Liver (tissue), 9 donors: Measurements from ENCODE around the gene HNRNPR. TPM values are rescaled to one million over a fixed set of nuclear protein-coding genes. Genes with fewer than 3 reads are reported as not detected.
"Not testable (repeated sequence)": the region's sequence is repeated elsewhere in the genome, so short reads cannot be mapped to it uniquely, and the experiment has no call there.

Source experiments
- DNase-seq: peaks from one replicate; pipeline ENCODE4 v3.0.0-alpha.2; 2017; ENCODE audit warnings: low spot score
- H3K27ac ChIP-seq, 2 donors: one replicate each; pipeline ENCODE4 v1.7.0; 2013; ENCODE audit warnings: inconsistent platforms in 2 of 2, low read length in 2 of 2, control low read depth in 1 of 2, low read depth in 1 of 2, mild to moderate bottlenecking in 1 of 2
- H3K27me3 ChIP-seq, 4 donors: one replicate each; pipeline versions ENCODE4 v1.6.1 to v1.7.0; 2013; ENCODE audit warnings: low read length in 3 of 4, inconsistent platforms in 1 of 4, mild to moderate bottlenecking in 1 of 4, moderate library complexity in 1 of 4; ENCODE audit not compliant: control insufficient read depth in 4 of 4, insufficient read depth in 4 of 4
- H3K36me3 ChIP-seq, 4 donors: one replicate each; pipeline versions ENCODE4 v1.6.1 to v1.7.0; 2013; ENCODE audit warnings: low read length in 3 of 4, mild to moderate bottlenecking in 3 of 4, low read depth in 1 of 4, moderate library complexity in 1 of 4; ENCODE audit not compliant: control insufficient read depth in 4 of 4, insufficient read depth in 3 of 4
- H3K4me1 ChIP-seq, 4 donors: one replicate each; pipeline versions ENCODE4 v1.6.1 to v1.7.0; 2013; ENCODE audit warnings: low read length in 3 of 4, mild to moderate bottlenecking in 3 of 4, moderate library complexity in 1 of 4; ENCODE audit not compliant: control insufficient read depth in 4 of 4, insufficient read depth in 4 of 4
- H3K4me3 ChIP-seq, 3 donors: one replicate each; pipeline versions ENCODE4 v1.6.1 to v1.7.0; 2013; ENCODE audit warnings: low read length in 3 of 3, control low read depth in 1 of 3, low read depth in 1 of 3, mild to moderate bottlenecking in 1 of 3
- H3K9ac ChIP-seq, 2 donors: one replicate each; pipeline ENCODE4 v1.7.0; 2013; ENCODE audit warnings: low read length in 2 of 2, mild to moderate bottlenecking in 2 of 2, moderate library complexity in 2 of 2, control low read depth in 1 of 2, low read depth in 1 of 2
- H3K9me3 ChIP-seq, 4 donors: one replicate each; pipeline versions ENCODE4 v1.6.1 to v1.7.0; 2013; ENCODE audit warnings: low read length in 3 of 4; ENCODE audit not compliant: control insufficient read depth in 4 of 4
- EGR1 ChIP-seq, 2 donors: IDR thresholded peaks; 2 replicates each; pipeline ENCODE4 v1.6.1; 2016 to 2018; ENCODE audit warnings: antibody characterized with exemption in 2 of 2, low read depth in 2 of 2
- FOXA1 ChIP-seq: IDR thresholded peaks from 2 replicates; pipeline ENCODE4 v1.6.1; 2016; ENCODE audit warnings: antibody characterized with exemption
- FOXA2 ChIP-seq: IDR thresholded peaks from 2 replicates; pipeline ENCODE4 v1.6.1; 2016; ENCODE audit warnings: antibody characterized with exemption
- GABPA ChIP-seq, 2 donors: IDR thresholded peaks in 1 of 2; conservative IDR thresholded peaks in 1 of 2; 2 replicates each; pipeline ENCODE4 v1.6.1; 2016; ENCODE audit warnings: antibody characterized with exemption in 2 of 2, mild to moderate bottlenecking in 1 of 2, moderate library complexity in 1 of 2
- HNF4A ChIP-seq, 2 donors: conservative IDR thresholded peaks; 2 replicates each; pipeline ENCODE4 v1.6.1; 2016; ENCODE audit warnings: antibody characterized with exemption in 2 of 2, mild to moderate bottlenecking in 2 of 2
- HNF4G ChIP-seq: IDR thresholded peaks from 2 replicates; pipeline ENCODE4 v1.6.1; 2016; ENCODE audit warnings: antibody characterized with exemption
- JUND ChIP-seq, 2 donors: IDR thresholded peaks; 2 replicates each; pipeline ENCODE4 v1.6.1; 2016; ENCODE audit warnings: antibody characterized with exemption in 2 of 2
- NR2F2 ChIP-seq: IDR thresholded peaks from 2 replicates; pipeline ENCODE4 v1.6.1; 2016; ENCODE audit warnings: antibody characterized with exemption
- RAD21 ChIP-seq, 2 donors: IDR thresholded peaks; 2 replicates each; pipeline ENCODE4 v1.6.1; 2016; ENCODE audit warnings: antibody characterized with exemption in 2 of 2, mild to moderate bottlenecking in 2 of 2
- RXRA ChIP-seq, 2 donors: IDR thresholded peaks; 2 replicates each; pipeline ENCODE4 v1.6.1; 2017 to 2018; ENCODE audit warnings: antibody characterized with exemption in 2 of 2, mild to moderate bottlenecking in 1 of 2
- SP1 ChIP-seq: IDR thresholded peaks from 2 replicates; pipeline ENCODE4 v1.6.1; 2018; ENCODE audit warnings: antibody characterized with exemption, mild to moderate bottlenecking
- TAF1 ChIP-seq: conservative IDR thresholded peaks from 2 replicates; pipeline ENCODE4 v1.6.1; 2016; ENCODE audit warnings: antibody characterized with exemption, mild to moderate bottlenecking
- YY1 ChIP-seq: IDR thresholded peaks from 2 replicates; pipeline ENCODE4 v1.6.1; 2016; ENCODE audit warnings: antibody characterized with exemption, mild to moderate bottlenecking
- WGBS: extraction: QIAGEN DNeasy Blood & Tissue Kit; methylation state at CpG from one replicate; pipeline ENCODE4 v1.1.7; 2013; 5-methylcytosine and 5-hydroxymethylcytosine counted together
- polyA plus RNA-seq, 2 donors: library from polyadenylated mRNA; stranded (reverse) in 1 of 2; unstranded in 1 of 2; fragments of 200-250 nt in 1 of 2; fragments of >200 nt in 1 of 2; fragmentation: Nextera tagmentation in 1 of 2; extraction: Ambion mirVana in 1 of 2; gene quantifications; one replicate each; pipeline versions ENCODE4 v1.2.1 to v1.2.3, GENCODE V29; 2013 to 2015
- total RNA-seq, 2 donors: library from RNA; depleted of rRNA; stranded (reverse); fragments of >200 nt; gene quantifications; one replicate each; pipeline ENCODE4 v1.2.3, GENCODE V29; 2014
- TF ChIP-seq, protein P1 (sequence below): IDR thresholded peaks from 2 replicates; pipeline ENCODE4 v1.6.1; 2016; ENCODE audit warnings: antibody characterized with exemption
- TF ChIP-seq, protein P2 (sequence below): IDR thresholded peaks from 2 replicates; pipeline ENCODE4 v1.6.1; 2016; ENCODE audit warnings: antibody characterized with exemption
- TF ChIP-seq, protein P3 (sequence below): IDR thresholded peaks from 2 replicates; pipeline ENCODE4 v1.6.1; 2016; ENCODE audit warnings: antibody characterized with exemption, mild to moderate bottlenecking
- TF ChIP-seq, protein P4 (sequence below): IDR thresholded peaks from 2 replicates; pipeline ENCODE4 v1.6.1; 2016; ENCODE audit warnings: antibody characterized with exemption
- TF ChIP-seq, protein P5 (sequence below): fragments of 150-350 bp; IDR thresholded peaks from 2 replicates; pipeline ENCODE4 v1.5.1; 2017; ENCODE audit warnings: improper control_type of control experiment, low read depth, low read length; ENCODE audit not compliant: missing input control
- donor health status: healthy.
- donor health status: healthy.
- donor health status: healthy.
- donor health status: healthy.
- donor health status: healthy.

Gene HNRNPR
- total and polyA plus RNA-seq, 4 donors = 31.2 to 57.0 (median 38.4) TPM

DNA sequence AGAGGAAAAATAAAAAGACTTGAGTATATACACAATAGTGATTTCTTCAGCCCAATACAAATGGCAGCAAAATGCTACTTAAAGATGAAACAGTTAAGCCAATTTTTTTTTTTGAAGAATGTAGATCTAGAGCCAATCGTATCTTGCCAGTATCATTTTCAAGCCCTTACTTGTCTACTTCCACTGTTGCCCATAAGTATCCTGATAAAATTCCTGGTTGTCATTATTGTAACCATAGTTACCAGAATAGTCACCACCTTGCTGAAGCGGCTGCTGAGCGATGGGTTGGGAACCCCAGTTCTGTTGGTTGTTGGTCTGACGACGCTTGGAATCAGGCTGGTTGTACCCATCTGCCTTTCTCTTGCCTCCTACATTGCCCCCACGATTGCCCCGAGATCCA, 33.8 kb downstream of the HNRNPR start:
- 98% methylated on average over 7 of the region's 7 CpGs for WGBS
- not testable (repeated sequence) for H3K9ac ChIP-seq, H3K9me3 ChIP-seq, H3K4me3 ChIP-seq, DNase-seq, H3K4me1 ChIP-seq, H3K27ac ChIP-seq, H3K27me3 ChIP-seq
- peaks cover 7 to 36% (median 21%) of the 10 kb centered on the region in 4 donors for H3K36me3 ChIP-seq

DNA sequence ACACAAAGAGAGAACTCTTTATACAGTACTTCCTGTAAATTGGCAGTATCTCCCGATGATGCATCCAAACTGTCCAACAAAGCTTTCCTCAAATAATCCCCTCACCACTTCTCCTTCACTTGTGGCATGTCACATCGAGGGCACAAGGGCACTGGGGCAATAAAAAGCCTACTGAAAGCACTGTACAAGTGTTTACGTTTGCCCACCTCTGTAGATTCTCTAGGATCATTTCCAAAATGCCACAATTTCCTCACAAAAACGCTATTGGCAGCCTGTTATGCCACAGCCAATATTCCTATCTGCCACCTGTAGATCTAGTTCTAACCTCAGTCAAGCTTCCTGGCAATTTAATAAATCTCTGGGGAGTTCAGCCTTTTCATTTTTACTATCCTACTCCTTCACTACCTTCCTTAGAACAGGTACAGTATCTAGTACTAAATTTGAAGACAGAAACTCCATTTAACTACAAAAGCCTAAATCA, 39.9 kb downstream of the HNRNPR start:
- 85% methylated on average over 4 of the region's 4 CpGs for WGBS
- Histone ChIP-seq H3K36me3 (peaks cover 1 to 27% (median 17%) of the 10 kb centered on the region in 4 donors), H3K4me3 (no peak overlapping the region), H3K27me3 (no peaks in the 10 kb centered on the region), H3K4me1 (no peaks in the 10 kb centered on the region), H3K27ac (no peak overlapping the region), H3K9me3 (no peaks in the 10 kb centered on the region), H3K9ac (no peak overlapping the region)
- TF ChIP-seq JUND (IDR thresholded peaks at IDR 0.05) (no peak), HNF4G (no peak), HNF4A (conservative IDR thresholded peaks at IDR 0.05) (no peak), FOXA1 (no peak), RXRA (IDR thresholded peaks at IDR 0.05) (no peak), NR2F2 (no peak), RAD21 (IDR thresholded peaks at IDR 0.05) (no peak), YY1 (no peak), FOXA2 (no peak), TAF1 (no peak), GABPA (IDR thresholded peaks at IDR 0.05 in 1 of 2, conservative IDR thresholded peaks at IDR 0.05 in 1 of 2) (no peak), EGR1 (IDR thresholded peaks at IDR 0.05; ENCODE audit: low read depth in 2 of 2) (no peak), SP1 (no peak)
- TF ChIP-seq, protein P1, sequence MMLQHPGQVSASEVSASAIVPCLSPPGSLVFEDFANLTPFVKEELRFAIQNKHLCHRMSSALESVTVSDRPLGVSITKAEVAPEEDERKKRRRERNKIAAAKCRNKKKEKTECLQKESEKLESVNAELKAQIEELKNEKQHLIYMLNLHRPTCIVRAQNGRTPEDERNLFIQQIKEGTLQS = no peak
- TF ChIP-seq, protein P2, sequence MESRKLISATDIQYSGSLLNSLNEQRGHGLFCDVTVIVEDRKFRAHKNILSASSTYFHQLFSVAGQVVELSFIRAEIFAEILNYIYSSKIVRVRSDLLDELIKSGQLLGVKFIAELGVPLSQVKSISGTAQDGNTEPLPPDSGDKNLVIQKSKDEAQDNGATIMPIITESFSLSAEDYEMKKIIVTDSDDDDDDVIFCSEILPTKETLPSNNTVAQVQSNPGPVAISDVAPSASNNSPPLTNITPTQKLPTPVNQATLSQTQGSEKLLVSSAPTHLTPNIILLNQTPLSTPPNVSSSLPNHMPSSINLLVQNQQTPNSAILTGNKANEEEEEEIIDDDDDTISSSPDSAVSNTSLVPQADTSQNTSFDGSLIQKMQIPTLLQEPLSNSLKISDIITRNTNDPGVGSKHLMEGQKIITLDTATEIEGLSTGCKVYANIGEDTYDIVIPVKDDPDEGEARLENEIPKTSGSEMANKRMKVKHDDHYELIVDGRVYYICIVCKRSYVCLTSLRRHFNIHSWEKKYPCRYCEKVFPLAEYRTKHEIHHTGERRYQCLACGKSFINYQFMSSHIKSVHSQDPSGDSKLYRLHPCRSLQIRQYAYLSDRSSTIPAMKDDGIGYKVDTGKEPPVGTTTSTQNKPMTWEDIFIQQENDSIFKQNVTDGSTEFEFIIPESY = no peak
- TF ChIP-seq, protein P3, sequence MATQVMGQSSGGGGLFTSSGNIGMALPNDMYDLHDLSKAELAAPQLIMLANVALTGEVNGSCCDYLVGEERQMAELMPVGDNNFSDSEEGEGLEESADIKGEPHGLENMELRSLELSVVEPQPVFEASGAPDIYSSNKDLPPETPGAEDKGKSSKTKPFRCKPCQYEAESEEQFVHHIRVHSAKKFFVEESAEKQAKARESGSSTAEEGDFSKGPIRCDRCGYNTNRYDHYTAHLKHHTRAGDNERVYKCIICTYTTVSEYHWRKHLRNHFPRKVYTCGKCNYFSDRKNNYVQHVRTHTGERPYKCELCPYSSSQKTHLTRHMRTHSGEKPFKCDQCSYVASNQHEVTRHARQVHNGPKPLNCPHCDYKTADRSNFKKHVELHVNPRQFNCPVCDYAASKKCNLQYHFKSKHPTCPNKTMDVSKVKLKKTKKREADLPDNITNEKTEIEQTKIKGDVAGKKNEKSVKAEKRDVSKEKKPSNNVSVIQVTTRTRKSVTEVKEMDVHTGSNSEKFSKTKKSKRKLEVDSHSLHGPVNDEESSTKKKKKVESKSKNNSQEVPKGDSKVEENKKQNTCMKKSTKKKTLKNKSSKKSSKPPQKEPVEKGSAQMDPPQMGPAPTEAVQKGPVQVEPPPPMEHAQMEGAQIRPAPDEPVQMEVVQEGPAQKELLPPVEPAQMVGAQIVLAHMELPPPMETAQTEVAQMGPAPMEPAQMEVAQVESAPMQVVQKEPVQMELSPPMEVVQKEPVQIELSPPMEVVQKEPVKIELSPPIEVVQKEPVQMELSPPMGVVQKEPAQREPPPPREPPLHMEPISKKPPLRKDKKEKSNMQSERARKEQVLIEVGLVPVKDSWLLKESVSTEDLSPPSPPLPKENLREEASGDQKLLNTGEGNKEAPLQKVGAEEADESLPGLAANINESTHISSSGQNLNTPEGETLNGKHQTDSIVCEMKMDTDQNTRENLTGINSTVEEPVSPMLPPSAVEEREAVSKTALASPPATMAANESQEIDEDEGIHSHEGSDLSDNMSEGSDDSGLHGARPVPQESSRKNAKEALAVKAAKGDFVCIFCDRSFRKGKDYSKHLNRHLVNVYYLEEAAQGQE = no peak
- TF ChIP-seq, protein P4, sequence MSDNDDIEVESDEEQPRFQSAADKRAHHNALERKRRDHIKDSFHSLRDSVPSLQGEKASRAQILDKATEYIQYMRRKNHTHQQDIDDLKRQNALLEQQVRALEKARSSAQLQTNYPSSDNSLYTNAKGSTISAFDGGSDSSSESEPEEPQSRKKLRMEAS = no peak
- TF ChIP-seq, protein P5, sequence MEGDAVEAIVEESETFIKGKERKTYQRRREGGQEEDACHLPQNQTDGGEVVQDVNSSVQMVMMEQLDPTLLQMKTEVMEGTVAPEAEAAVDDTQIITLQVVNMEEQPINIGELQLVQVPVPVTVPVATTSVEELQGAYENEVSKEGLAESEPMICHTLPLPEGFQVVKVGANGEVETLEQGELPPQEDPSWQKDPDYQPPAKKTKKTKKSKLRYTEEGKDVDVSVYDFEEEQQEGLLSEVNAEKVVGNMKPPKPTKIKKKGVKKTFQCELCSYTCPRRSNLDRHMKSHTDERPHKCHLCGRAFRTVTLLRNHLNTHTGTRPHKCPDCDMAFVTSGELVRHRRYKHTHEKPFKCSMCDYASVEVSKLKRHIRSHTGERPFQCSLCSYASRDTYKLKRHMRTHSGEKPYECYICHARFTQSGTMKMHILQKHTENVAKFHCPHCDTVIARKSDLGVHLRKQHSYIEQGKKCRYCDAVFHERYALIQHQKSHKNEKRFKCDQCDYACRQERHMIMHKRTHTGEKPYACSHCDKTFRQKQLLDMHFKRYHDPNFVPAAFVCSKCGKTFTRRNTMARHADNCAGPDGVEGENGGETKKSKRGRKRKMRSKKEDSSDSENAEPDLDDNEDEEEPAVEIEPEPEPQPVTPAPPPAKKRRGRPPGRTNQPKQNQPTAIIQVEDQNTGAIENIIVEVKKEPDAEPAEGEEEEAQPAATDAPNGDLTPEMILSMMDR = no peak
- no peak for DNase-seq
